OCI-LY7 (cell line): ENCODE results near the gene TMEM158. TPM values are rescaled to one million over a fixed set of nuclear protein-coding genes. Genes with fewer than 3 reads are reported as not detected.

Experiments
- small RNA-seq: library from RNA; depleted of rRNA; stranded (forward); fragments of <200 nt; gene quantifications from one replicate; pipeline ENCODE3, GENCODE V24; 2014
- total RNA-seq, 2 experiments: library from RNA; depleted of rRNA in 1 of 2; stranded (reverse); fragments of >200 nt in 1 of 2; shearing (Covaris generic) in 1 of 2; gene quantifications; 2 replicates each; pipeline ENCODE4 v1.2.3, GENCODE V29; 2014 to 2022

TMEM158 gene
- total RNA-seq, 2 experiments from 2014 or later, result not detected

Small RNA genes lying within 50 kb of the gene (small RNA-seq; reads per million reads assigned to genes)
- not detected for gene RF00012

Other genes starting within 250 kb of the TMEM158 start
- 1.3 TPM in 1 of 2 replicates, not detected in the other for gene CLEC3B, start 200.0 kb downstream of the TMEM158 start, total RNA-seq (2014; rRNA removed; shearing (Covaris generic))
- not detected in 2 replicates for gene CLEC3B, start 200.0 kb downstream of the TMEM158 start, total RNA-seq (2022)
- gene CDCP1, start 79.9 kb downstream of the TMEM158 start, total RNA-seq (2014; rRNA removed; shearing (Covaris generic)), result not detected in 2 replicates
- gene CDCP1, start 79.9 kb downstream of the TMEM158 start, total RNA-seq (2022), result 0.07 TPM in 1 of 2 replicates, not detected in the other
- 21.4 and 21.5 TPM in 2 replicates for gene LARS2, start 162.3 kb upstream of the TMEM158 start, total RNA-seq (2014; rRNA removed; shearing (Covaris generic))
- 30.2 and 34.1 TPM in 2 replicates for gene LARS2, start 162.3 kb upstream of the TMEM158 start, total RNA-seq (2022)